HL-60 (cell line): ENCODE data around the gene SLC24A3.

Experiments
- CTCF ChIP-seq: IDR thresholded peaks from one replicate; pipeline ENCODE4 v1.5.1; 2011; ENCODE audit warnings: low read length, control low read depth, inconsistent platforms; ENCODE audit not compliant: insufficient read depth
- GABPA ChIP-seq: IDR thresholded peaks from 2 replicates; pipeline ENCODE4 v1.6.1; 2012; ENCODE audit warnings: low read depth
- POLR2AphosphoS5 ChIP-seq: IDR thresholded peaks from 2 replicates; pipeline ENCODE4 v1.6.1; 2012; ENCODE audit warnings: low read depth
- SPI1 ChIP-seq: IDR thresholded peaks from 2 replicates; pipeline ENCODE4 v1.6.1; 2012; ENCODE audit warnings: low read depth, mild to moderate bottlenecking, borderline replicate concordance
- TF ChIP-seq, protein P1 (sequence below): IDR thresholded peaks from 2 replicates; pipeline ENCODE4 v1.6.1; 2012; ENCODE audit warnings: low read depth; ENCODE audit not compliant: insufficient replicate concordance

DNA sequence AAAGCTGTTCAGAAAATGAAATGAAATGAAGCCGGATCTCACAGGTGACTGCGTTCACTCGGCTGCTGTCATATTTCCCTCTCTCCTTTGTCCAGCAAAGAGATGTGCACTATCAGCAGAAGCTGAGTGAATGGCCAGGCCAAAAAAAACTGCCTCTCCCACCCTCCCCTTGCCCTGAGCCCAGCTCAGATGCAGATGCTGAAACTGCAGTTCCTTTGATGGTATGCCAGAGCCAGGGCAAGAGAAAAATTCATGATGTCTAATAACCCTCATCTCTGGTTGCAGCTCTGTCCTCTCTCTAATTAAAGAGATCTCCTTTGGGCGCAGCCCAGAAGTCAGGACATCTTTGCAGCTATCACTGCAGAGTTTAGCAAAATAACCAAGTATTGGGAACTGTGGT lies 335.1 kb downstream of the SLC24A3 start:
- no peak for TF ChIP-seq CTCF
- TF ChIP-seq POLR2AphosphoS5, result no peak
- TF ChIP-seq, protein P1, sequence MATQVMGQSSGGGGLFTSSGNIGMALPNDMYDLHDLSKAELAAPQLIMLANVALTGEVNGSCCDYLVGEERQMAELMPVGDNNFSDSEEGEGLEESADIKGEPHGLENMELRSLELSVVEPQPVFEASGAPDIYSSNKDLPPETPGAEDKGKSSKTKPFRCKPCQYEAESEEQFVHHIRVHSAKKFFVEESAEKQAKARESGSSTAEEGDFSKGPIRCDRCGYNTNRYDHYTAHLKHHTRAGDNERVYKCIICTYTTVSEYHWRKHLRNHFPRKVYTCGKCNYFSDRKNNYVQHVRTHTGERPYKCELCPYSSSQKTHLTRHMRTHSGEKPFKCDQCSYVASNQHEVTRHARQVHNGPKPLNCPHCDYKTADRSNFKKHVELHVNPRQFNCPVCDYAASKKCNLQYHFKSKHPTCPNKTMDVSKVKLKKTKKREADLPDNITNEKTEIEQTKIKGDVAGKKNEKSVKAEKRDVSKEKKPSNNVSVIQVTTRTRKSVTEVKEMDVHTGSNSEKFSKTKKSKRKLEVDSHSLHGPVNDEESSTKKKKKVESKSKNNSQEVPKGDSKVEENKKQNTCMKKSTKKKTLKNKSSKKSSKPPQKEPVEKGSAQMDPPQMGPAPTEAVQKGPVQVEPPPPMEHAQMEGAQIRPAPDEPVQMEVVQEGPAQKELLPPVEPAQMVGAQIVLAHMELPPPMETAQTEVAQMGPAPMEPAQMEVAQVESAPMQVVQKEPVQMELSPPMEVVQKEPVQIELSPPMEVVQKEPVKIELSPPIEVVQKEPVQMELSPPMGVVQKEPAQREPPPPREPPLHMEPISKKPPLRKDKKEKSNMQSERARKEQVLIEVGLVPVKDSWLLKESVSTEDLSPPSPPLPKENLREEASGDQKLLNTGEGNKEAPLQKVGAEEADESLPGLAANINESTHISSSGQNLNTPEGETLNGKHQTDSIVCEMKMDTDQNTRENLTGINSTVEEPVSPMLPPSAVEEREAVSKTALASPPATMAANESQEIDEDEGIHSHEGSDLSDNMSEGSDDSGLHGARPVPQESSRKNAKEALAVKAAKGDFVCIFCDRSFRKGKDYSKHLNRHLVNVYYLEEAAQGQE, result no peak
- no peak for TF ChIP-seq GABPA
- no peak for TF ChIP-seq SPI1
